Gastroesophageal sphincter (tissue), 4 donors: ENCODE results near the gene RFPL3. TPM values are rescaled to one million over a fixed set of nuclear protein-coding genes. Genes with fewer than 3 reads are reported as not detected.

Experiments
- ATAC-seq: fragments of 150-250 bp; one replicate; pipeline ENCODE4 v1.9.1; 2016; ENCODE audit warnings: mild to moderate bottlenecking, moderate library complexity
- H3K27ac ChIP-seq, 4 donors: fragments of 200-600 bp; sonication (generic) in 3 of 4; 1 replicate in 3 of 4; 2 replicates in 1 of 4; pipeline ENCODE4 v1.5.1; 2016 to 2019
- H3K27me3 ChIP-seq: fragments of 200-600 bp; sonication (generic); one replicate; pipeline ENCODE4 v1.5.1; 2019
- H3K36me3 ChIP-seq, 2 donors: fragments of 200-600 bp; sonication (generic); one replicate each; pipeline ENCODE4 v1.5.1; 2019; ENCODE audit warnings: control low read depth in 1 of 2
- H3K4me1 ChIP-seq, 3 donors: fragments of 200-600 bp; sonication (generic); 1 replicate in 2 of 3; 2 replicates in 1 of 3; pipeline ENCODE4 v1.5.1; 2016 to 2019; ENCODE audit warnings: control low read depth in 2 of 3
- H3K4me3 ChIP-seq, 2 donors: fragments of 200-600 bp; sonication (generic); one replicate each; pipeline ENCODE4 v1.5.1; 2019; ENCODE audit warnings: mild to moderate bottlenecking in 1 of 2, moderate library complexity in 1 of 2
- H3K9me3 ChIP-seq, 3 donors: fragments of 200-600 bp; sonication (generic); one replicate each; pipeline ENCODE4 v1.5.1; 2017 to 2019; ENCODE audit warnings: control low read depth in 2 of 3
- EP300 ChIP-seq: sonication (generic); formaldehyde crosslinking; IDR thresholded peaks from one replicate; pipeline ENCODE4 v1.6.1; 2017; ENCODE audit warnings: antibody characterized with exemption, mild to moderate bottlenecking
- POLR2A ChIP-seq, 2 donors: fragments of 450-650 bp; IDR thresholded peaks; one replicate each; pipeline ENCODE4 v1.6.1; 2017; ENCODE audit warnings: antibody characterized with exemption in 2 of 2, mild to moderate bottlenecking in 2 of 2, moderate library complexity in 1 of 2
- POLR2AphosphoS5 ChIP-seq: sonication (generic); formaldehyde crosslinking; IDR thresholded peaks from one replicate; pipeline ENCODE4 v1.6.1; 2017; ENCODE audit warnings: antibody characterized with exemption
- WGBS, 2 donors: methylation state at CpG; one replicate each; pipeline ENCODE4 v1.1.5; 2018; ENCODE audit warnings: low coverage in 1 of 2; 5-methylcytosine and 5-hydroxymethylcytosine counted together
- total RNA-seq, 4 donors: library from RNA; depleted of rRNA; stranded (reverse); fragments of >200 nt; gene quantifications; one replicate each; pipeline ENCODE4 v1.1.0, GENCODE V29; 2016
- TF ChIP-seq, protein P1 (sequence below), 4 experiments: fragments of 200-600 bp in 2 of 4; fragments of 450-650 bp in 2 of 4; sonication (generic) in 1 of 4; IDR thresholded peaks; one replicate each; pipeline ENCODE4 v1.5.1; 2017 to 2019; ENCODE audit warnings: antibody characterized with exemption in 4 of 4, mild to moderate bottlenecking in 2 of 4, moderate library complexity in 2 of 4

RFPL3 gene
- total RNA-seq, 4 donors from 2014 or later, result not detected

DNA sequence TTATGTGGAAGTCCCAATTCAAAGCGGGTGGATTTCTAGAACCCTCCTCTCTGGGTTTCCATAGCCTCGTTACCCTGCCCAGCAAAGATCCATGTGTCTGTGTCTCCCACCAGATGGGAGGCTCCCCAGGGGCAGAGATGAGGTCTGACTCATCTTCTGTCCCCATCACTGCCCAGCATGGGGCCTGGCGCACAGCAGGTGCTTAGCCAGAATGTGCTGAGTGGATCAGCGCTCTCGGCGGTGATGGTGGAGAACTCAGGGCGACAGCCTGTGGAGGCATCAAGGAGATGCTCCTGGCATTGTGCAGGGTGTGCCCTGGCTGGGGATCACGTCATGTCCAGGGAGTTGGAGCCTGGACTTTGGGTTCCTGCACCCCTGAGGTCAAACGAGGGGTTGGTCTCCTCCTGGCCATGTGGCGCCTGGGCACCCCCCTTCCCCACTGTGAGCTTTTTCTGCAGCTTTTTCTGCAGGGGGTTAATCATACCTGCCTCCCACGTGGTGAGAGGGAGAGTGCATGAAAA lies 46.1 kb upstream of the RFPL3 start:
- no peaks in the 10 kb centered on the region for H3K36me3 ChIP-seq
- peaks cover 49% of the 10 kb centered on the region for H3K27me3 ChIP-seq
- no peak for ATAC-seq
- no peak overlapping the region for H3K4me3 ChIP-seq
- TF ChIP-seq EP300 (no peak), POLR2AphosphoS5 (no peak), POLR2A (IDR thresholded peaks at IDR 0.05) (no peak)
- TF ChIP-seq, protein P1, sequence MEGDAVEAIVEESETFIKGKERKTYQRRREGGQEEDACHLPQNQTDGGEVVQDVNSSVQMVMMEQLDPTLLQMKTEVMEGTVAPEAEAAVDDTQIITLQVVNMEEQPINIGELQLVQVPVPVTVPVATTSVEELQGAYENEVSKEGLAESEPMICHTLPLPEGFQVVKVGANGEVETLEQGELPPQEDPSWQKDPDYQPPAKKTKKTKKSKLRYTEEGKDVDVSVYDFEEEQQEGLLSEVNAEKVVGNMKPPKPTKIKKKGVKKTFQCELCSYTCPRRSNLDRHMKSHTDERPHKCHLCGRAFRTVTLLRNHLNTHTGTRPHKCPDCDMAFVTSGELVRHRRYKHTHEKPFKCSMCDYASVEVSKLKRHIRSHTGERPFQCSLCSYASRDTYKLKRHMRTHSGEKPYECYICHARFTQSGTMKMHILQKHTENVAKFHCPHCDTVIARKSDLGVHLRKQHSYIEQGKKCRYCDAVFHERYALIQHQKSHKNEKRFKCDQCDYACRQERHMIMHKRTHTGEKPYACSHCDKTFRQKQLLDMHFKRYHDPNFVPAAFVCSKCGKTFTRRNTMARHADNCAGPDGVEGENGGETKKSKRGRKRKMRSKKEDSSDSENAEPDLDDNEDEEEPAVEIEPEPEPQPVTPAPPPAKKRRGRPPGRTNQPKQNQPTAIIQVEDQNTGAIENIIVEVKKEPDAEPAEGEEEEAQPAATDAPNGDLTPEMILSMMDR (IDR thresholded peaks at IDR 0.05), result no peak
- no peak overlapping the region for H3K27ac ChIP-seq
- H3K9me3 ChIP-seq, result no peaks in the 10 kb centered on the region
- WGBS, 2 donors, result 80% methylated on average over 1 of the region's 11 CpGs; no CpG with 5 or more reads in 1 of the 2 donors
- H3K4me1 ChIP-seq, result no peaks in the 10 kb centered on the region

DNA sequence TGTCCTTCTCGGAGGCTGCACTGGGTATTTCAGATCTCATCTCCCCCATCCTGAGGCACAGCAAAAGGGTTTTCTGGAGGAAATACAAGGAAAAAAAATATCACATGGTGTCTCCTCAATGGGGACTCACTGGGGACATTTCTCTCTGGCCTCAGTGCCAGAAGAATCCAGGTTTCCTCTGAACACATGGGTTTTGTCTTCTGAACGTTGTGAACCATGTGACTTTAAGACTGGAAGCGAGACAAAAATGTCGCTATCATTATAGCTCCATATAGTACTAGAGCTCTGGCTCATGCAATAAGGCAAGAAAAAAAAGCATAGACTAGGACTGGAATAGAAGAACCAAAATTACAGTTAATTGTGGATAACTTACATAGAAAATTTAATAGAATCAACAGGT lies 44.9 kb upstream of the RFPL3 start:
- Histone ChIP-seq H3K27ac (no peak overlapping the region), H3K36me3 (no peaks in the 10 kb centered on the region), H3K27me3 (peaks cover 38% of the 10 kb centered on the region), H3K4me1 (no peaks in the 10 kb centered on the region), H3K9me3 (peaks cover 0 to 4% (median 0%) of the 10 kb centered on the region in 3 donors), H3K4me3 (no peak overlapping the region)
- TF ChIP-seq POLR2AphosphoS5 (no peak), EP300 (no peak), POLR2A (IDR thresholded peaks at IDR 0.05) (no peak)
- TF ChIP-seq, protein P1 (IDR thresholded peaks at IDR 0.05), result no peak
- no peak for ATAC-seq
- WGBS, 2 donors, result 61 to 87% methylated on average over 3 to 4 of the region's 4 CpGs

DNA sequence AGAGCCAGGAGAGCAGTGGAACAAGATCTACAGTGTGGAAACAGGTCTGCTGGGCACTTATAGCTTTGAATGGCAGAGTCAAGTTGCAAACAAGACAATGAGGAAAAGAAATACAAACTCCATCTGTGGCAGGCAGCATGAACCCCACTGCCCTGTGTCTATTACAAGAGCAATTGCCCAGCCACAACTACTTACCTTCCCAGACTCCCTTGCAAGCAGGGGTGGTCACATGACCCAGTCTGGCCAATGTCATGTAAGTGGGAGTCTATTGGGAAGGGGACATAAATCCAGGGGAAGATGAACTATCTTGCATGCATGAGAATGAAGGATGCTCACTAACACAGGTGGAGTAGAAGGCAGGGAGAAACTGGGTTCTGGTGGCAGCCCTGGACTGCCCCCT lies 44.1 kb upstream of the RFPL3 start:
- Histone ChIP-seq H3K36me3 (no peaks in the 10 kb centered on the region), H3K4me1 (no peaks in the 10 kb centered on the region), H3K9me3 (peaks cover 0 to 7% (median 0%) of the 10 kb centered on the region in 3 donors), H3K27ac (no peak overlapping the region), H3K4me3 (no peak overlapping the region), H3K27me3 (peaks cover 34% of the 10 kb centered on the region)
- TF ChIP-seq POLR2AphosphoS5 (no peak), EP300 (no peak), POLR2A (IDR thresholded peaks at IDR 0.05) (no peak)
- TF ChIP-seq, protein P1 (IDR thresholded peaks at IDR 0.05), result no peak
- no peak for ATAC-seq

DNA sequence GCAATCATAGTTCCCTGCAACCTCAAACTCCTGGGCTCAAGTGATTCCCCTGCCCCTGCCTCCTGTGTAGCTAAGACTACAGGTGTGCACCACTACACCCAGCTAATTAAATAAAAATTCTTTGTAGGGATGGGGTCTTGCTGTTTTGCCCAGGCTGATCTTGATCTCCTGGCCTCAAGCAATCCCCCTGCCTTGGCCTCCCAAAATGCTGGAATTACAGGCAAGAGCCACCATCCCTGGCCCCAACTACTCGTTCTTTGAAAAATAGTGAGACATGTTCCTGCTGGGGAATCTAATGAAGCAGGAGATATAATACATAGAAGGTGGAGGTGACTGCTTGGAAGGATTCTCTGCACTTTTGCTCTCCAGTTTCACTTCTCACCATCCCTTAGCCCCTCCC lies 40.1 kb upstream of the RFPL3 start:
- peaks cover 0 to 15% (median 0%) of the 10 kb centered on the region in 3 donors for H3K9me3 ChIP-seq
- H3K4me1 ChIP-seq, result no peaks in the 10 kb centered on the region
- no peaks in the 10 kb centered on the region for H3K36me3 ChIP-seq
- no peak overlapping the region for H3K27ac ChIP-seq
- no peak for ATAC-seq
- TF ChIP-seq EP300, result no peak
- no peak for TF ChIP-seq POLR2A (IDR thresholded peaks at IDR 0.05)
- TF ChIP-seq POLR2AphosphoS5, result no peak
- TF ChIP-seq, protein P1 (IDR thresholded peaks at IDR 0.05), result no peak
- H3K27me3 ChIP-seq, result peaks cover 37% of the 10 kb centered on the region
- no peak overlapping the region for H3K4me3 ChIP-seq
- WGBS, 2 donors, result 0 to 33% methylated on average over 1 of the region's 1 CpG

DNA sequence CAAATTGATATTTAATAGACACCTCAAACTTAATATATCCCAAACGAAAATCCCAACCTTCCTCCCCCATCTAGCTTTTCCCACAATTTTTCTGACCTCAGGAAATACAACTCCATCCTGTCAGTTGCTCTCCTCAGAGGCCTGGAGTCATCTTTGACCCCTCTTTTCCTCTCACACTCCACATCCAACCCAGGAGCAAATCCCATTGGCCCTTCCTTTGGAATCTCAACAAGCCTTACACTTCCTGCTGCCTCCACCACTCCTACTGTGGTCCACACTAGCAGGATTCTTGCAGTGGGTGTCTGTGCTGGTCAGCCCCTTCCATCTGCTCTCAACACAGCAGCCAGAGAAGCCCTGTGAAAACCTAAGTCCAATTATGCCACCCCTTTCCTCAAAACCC lies 39.3 kb upstream of the RFPL3 start:
- H3K4me1 ChIP-seq, result no peaks in the 10 kb centered on the region
- peaks cover 0 to 15% (median 0%) of the 10 kb centered on the region in 3 donors for H3K9me3 ChIP-seq
- TF ChIP-seq EP300, result no peak
- TF ChIP-seq POLR2AphosphoS5, result no peak
- TF ChIP-seq, protein P1 (IDR thresholded peaks at IDR 0.05), result no peak
- no peak for TF ChIP-seq POLR2A (IDR thresholded peaks at IDR 0.05)
- no peak overlapping the region for H3K27ac ChIP-seq
- no peak for ATAC-seq
- WGBS, 2 donors, result 40 to 55% methylated on average over 1 of the region's 1 CpG
- H3K36me3 ChIP-seq, result no peaks in the 10 kb centered on the region
- H3K27me3 ChIP-seq, result peaks cover 37% of the 10 kb centered on the region
- no peak overlapping the region for H3K4me3 ChIP-seq
